H7 (cell line): Measurements from ENCODE around the gene WDTC1. TPM values are rescaled to one million over a fixed set of nuclear protein-coding genes. Genes with fewer than 3 reads are reported as not detected.

Experiments
- DNase-seq: peaks from one replicate; pipeline ENCODE4 v3.0.0; 2012
- H3K27me3 ChIP-seq: 2 replicates; pipeline ENCODE4 v1.6.0; 2011; ENCODE audit warnings: mild to moderate bottlenecking, low read length; ENCODE audit not compliant: control insufficient read depth, insufficient read depth
- H3K36me3 ChIP-seq: replicated peaks from 2 replicates; pipeline ENCODE4 v1.5.1; 2011; ENCODE audit warnings: low read length; ENCODE audit not compliant: control insufficient read depth, insufficient read depth
- H3K4me3 ChIP-seq: 2 replicates; pipeline ENCODE4 v1.5.1; 2011; ENCODE audit warnings: low read depth, mild to moderate bottlenecking, control low read depth, low read length, moderate library complexity; ENCODE audit not compliant: insufficient read depth
- total RNA-seq: library from RNA; depleted of rRNA; stranded (reverse); fragments of >200 nt; shearing (Covaris generic); gene quantifications from 2 replicates; pipeline ENCODE4 v1.2.3, GENCODE V29; 2014

The WDTC1 gene
- total RNA-seq, 1 experiment from 2014 or later, result 23.9 TPM

DNA sequence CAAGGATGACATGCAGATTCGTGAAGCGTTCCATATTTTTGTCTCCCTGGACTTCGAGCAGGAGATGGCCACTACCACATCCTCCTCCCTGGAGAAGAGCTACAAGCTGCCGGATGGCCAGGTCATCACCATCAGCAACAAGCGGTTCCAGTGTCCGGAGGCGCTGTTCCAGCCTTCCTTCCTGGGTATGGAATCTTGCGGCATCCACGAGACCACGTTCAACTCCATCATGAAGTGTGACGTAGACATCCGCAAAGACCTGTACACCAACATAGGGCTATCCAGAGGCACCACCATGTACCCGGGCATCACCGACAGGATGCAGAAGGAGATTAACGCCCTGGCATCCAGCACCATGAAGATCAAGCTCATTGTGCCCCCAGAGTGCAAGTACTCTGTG is 90.9 kb downstream of the WDTC1 start:
- Histone ChIP-seq H3K4me3 (no peak overlapping the region), H3K36me3 (peaks cover 3% of the 10 kb centered on the region), H3K27me3 (no peaks in the 10 kb centered on the region)
- DNase-seq, result no peak

- no peaks in the 10 kb centered on the region for H3K27me3 ChIP-seq
- peaks cover 6% of the 10 kb centered on the region for H3K36me3 ChIP-seq
- no peak for DNase-seq
- no peak overlapping the region for H3K4me3 ChIP-seq
Observed at GRCh38 chr1:27327964-27328363, 93.5 kb downstream of the WDTC1 start.

- H3K4me3 ChIP-seq, result no peak overlapping the region
- H3K36me3 ChIP-seq, result peaks cover 17% of the 10 kb centered on the region
- no peak for DNase-seq
- no peaks in the 10 kb centered on the region for H3K27me3 ChIP-seq
Observed at GRCh38 chr1:27330786-27331185, 96.4 kb downstream of the WDTC1 start.

- no peak for DNase-seq
- Histone ChIP-seq H3K36me3 (peaks cover 18% of the 10 kb centered on the region), H3K27me3 (no peaks in the 10 kb centered on the region), H3K4me3 (no peak overlapping the region)
Observed at GRCh38 chr1:27331426-27331825, 97.0 kb downstream of the WDTC1 start.

DNA sequence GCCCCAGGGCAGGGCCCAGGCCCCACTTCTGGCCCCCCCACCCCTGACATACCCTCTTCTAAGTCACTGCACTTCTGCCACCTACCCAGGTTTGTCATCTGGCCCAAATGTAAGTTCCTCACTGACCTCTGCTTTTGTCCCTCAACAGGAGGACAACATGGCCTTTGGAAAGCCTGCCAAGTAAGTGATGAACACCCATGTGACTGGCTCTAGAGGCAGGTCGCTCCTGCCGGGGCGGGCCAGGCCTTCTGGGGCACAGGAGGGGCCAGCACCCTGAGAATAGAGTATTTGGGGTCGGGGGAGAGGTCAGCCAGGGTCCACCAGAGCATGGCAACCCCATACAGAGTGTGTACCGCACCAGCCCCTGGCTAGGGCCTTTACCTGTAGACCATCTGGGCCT is 97.5 kb downstream of the WDTC1 start:
- Histone ChIP-seq H3K36me3 (peaks cover 19% of the 10 kb centered on the region), H3K4me3 (no peak overlapping the region), H3K27me3 (no peaks in the 10 kb centered on the region)
- DNase-seq, result no peak

GRCh38 chr1:27332536-27333281 is 98.3 kb downstream of the WDTC1 start:
- no peaks in the 10 kb centered on the region for H3K27me3 ChIP-seq
- H3K4me3 ChIP-seq, result no peak overlapping the region
- peak; percentile 96 for DNase-seq
- peaks cover 19% of the 10 kb centered on the region for H3K36me3 ChIP-seq

- Histone ChIP-seq H3K36me3 (peaks cover 19% of the 10 kb centered on the region), H3K4me3 (no peak overlapping the region), H3K27me3 (no peaks in the 10 kb centered on the region)
- DNase-seq, result peak; percentile 32
Observed at GRCh38 chr1:27333717-27334279, 99.4 kb downstream of the WDTC1 start.

GRCh38 chr1:27335506-27336422 is 101.3 kb downstream of the WDTC1 start:
- no peak overlapping the region for H3K4me3 ChIP-seq
- peak; percentile 39 for DNase-seq
- H3K27me3 ChIP-seq, result no peaks in the 10 kb centered on the region
- H3K36me3 ChIP-seq, result peaks cover 19% of the 10 kb centered on the region

GRCh38 chr1:27336756-27337155 is 102.3 kb downstream of the WDTC1 start:
- DNase-seq, result no peak
- H3K36me3 ChIP-seq, result peaks cover 19% of the 10 kb centered on the region

DNA sequence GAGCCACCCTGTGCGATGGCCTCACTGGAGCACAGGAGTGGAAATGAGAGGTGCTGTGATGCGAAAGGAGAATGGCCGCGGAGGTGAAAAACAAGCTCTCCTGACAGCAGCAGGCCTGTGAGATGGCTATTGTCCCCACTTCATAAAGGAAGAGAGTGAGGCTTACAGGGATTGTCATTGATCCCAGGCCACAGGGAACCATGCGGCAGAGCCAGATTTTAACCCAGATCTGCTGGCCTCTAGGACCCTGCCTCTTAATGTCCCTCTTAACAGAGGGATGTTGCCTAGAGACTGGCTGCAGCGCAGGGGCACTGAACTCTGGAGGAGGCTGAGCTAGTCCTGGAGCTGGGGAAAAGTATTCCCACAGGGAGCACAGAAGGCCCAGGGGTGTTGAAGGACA is 104.3 kb downstream of the WDTC1 start:
- no peaks in the 10 kb centered on the region for H3K27me3 ChIP-seq
- DNase-seq, result peak; percentile 50
- H3K36me3 ChIP-seq, result peaks cover 14% of the 10 kb centered on the region
- no peak overlapping the region for H3K4me3 ChIP-seq

More at GRCh38 chr1:27336756-27337155, 102.3 kb downstream of the WDTC1 start:
- H3K4me3 ChIP-seq, result no peak overlapping the region
- no peaks in the 10 kb centered on the region for H3K27me3 ChIP-seq

GRCh38 chr1:27339213-27339612 is 104.8 kb downstream of the WDTC1 start:
- DNase-seq, result no peak
- Histone ChIP-seq H3K36me3 (peaks cover 10% of the 10 kb centered on the region), H3K27me3 (no peaks in the 10 kb centered on the region), H3K4me3 (no peak overlapping the region)

DNA sequence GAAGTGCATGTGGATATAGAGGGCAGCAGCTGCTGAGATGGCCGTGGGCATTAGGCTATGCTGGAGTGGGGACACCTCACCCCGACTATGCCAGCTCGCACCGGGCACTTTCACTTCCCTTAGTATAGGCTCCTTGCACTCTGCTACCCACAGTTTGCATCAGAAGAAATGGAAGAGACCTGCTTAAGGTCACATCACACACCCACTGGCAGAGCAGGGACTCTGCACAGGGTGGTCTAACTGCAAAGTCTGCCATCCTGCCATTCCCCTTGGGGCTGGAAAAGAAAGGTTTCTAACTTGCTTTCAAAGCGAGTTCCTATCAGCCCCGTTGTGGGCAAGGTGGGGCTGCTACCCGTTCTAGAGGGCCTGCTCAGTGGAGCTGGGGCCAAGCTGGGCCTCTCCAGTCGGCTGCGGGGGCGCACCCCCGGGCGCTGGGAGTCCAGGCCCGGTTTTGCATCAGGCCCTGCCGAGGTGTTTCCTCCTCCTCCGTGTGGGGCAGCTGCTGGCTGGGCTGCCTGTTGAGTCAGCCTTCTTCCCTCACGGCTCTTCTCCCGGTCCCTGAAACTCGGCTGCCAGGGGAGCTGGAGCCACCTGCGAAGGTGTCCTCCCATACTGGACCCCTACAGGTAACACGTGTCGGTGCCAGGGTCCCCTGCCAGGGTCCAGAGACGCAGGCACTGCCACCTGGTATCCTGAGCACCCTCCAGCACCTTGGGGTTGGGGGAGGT is 107.3 kb downstream of the WDTC1 start, which contains the start of gene SYTL1:
Gene SYTL1, plus strand, starts transcription at position 498 of the 728 bp plus-strand sequence. CDS start 3,313 bp downstream, outside the sequence.
- DNase-seq, result peak; percentile 94
- Histone ChIP-seq H3K36me3 (no peaks in the 10 kb centered on the region; the same call in 1 of the 2 replicates), H3K27me3 (no peaks in the 10 kb centered on the region), H3K4me3 (peak within 1 kb of the TSS; percentile 23; the same call in 1 of the 2 replicates)

DNA sequence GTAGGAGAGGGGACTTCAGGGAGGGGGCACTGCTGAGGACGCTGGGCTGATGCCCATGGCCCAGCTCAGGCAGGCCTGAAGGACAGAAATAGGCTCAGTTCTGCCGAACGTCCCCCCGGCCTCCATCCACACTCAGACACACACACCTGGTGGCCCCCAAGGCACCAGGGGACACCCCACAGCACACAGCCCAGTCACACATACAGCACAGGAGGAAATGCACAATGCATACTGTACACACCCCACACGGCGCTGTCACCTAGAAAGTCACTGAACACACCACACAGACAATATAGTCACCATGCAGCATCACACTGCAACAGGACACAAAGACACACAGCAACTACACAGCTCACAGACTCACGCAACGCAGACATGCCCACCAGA is 108.0 kb downstream of the WDTC1 start:
- Histone ChIP-seq H3K36me3 (no peaks in the 10 kb centered on the region; the same call in none of the 2 replicates), H3K4me3 (peak overlapping the region; percentile 23; the same call in 1 of the 2 replicates)
- peak; percentile 57 for DNase-seq

More for the DNA sequence above, 108.0 kb downstream of the WDTC1 start:
- no peaks in the 10 kb centered on the region for H3K27me3 ChIP-seq
